Left hindlimb (tissue), 1 donor: ENCODE data around the gene TMEM150B.
A peak's percentile ranks its signal among the peaks of the same experiment; 100 is the strongest.

Experiments used
- DNase-seq: peaks from one replicate; pipeline ENCODE4 v3.0.0-alpha.2; 2018

Gene TMEM150B

DNA sequence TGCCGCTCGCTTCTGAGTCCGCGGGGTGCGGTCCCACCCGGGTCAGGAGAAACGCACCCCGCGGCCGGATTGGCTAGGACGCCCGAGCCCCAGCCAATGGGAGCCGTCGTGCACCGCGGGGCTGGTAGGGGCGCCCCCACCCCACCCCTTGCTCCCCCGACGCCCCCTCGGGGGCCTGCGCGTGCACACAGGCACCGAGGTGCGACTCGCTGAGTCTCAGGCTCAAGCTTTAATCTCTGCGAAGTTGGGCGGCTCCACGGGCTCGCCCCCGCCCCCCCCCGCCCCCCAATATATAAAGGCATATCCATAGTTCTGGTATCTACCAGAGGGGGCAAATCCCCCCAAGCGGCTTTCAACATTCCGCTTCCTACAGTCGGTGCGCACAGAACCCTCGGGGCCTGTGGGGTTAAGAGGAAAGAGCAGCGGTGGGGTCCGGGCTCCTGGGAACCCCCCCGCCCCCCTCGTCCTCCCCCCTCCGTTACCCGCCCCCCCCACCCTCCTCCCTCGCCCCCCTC, 29.6 kb upstream of the TMEM150B start, which contains the start of gene COX6B2:
Gene COX6B2, minus strand, starts transcription at position 22 of the 515 bp plus-strand sequence. CDS start 198 bp downstream, outside the sequence.
- DNase-seq = no peak

- no peak for DNase-seq
Measured at GRCh38 chr19:55353803-55354697, 28.9 kb upstream of the TMEM150B start.

- DNase-seq = no peak
Measured at GRCh38 chr19:55353356-55353802, 28.2 kb upstream of the TMEM150B start.

GRCh38 chr19:55352549-55353145, 27.5 kb upstream of the TMEM150B start:
- DNase-seq = no peak

- no peak for DNase-seq
Measured at GRCh38 chr19:55352040-55352439, 26.9 kb upstream of the TMEM150B start.

DNA sequence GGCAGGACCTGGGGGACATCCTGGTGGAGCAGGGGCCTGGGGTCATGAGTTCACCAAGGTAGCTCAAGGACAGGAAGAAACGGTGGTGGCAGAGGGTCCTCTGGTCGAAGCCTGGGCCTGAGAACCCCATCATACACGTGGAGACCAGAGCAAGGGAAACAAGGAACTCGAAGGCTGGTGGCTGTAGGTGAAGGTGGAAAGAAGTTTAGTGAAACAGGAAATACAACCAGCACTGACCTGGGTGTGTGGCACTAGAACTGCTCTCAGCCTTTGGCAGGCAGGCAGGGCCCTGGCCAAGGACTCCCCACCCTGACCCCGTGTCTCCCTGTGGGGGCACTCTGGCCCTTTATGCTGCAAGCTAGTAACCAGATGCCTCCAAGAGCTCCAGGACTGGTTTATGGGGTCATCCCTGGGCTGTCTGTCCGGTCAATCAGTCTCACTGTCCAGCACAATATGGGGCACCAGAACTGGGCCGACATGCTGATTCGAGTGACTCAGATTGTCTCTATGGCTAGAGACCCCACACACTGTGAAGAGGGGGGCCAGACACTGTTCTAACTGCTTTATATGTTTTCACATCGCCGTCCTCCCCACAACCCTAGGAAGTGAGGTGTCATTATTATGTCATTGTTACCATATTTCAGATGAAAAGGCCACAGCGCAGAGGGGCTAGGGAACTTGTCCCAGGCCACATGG, 25.6 kb upstream of the TMEM150B start:
- DNase-seq = no peak

- no peak for DNase-seq
Measured at GRCh38 chr19:55348317-55349034, 23.3 kb upstream of the TMEM150B start.

- no peak for DNase-seq
Measured at GRCh38 chr19:55347442-55348009, 22.4 kb upstream of the TMEM150B start.

DNA sequence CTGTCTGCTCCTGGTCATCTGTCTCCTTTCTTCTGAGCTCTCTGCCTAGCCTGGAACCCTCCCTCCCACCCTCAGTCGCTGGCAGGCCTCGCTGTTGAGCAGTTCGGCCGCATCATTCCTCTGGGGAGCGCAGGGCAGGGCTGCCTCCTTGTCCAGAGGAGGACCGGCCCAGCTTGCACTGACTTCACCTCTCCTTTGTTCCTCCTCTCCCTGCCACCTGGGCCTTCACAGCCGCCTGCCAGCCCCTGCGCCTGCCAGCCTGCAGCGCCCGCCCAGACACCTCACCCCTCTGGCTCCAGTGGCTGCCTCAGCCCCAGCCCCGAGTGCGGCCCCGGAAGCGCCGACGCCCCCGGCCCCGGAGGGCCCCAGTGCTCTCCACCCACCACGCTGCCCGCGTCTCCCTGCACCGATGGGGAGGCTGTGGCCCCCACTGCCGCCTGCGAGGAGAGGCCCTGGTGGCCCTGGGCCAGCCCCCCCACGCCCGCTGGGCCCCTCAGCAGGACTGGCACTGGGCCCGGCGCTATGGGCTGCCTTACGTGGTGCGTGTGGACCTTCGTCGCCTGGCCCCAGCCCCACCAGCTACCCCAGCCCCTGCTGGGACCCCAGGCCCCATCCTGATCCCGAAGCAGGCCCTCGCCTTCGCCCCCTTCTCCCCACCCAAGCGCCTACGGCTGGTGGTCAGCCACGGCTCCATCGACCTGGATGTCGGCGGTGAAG, 21.7 kb upstream of the TMEM150B start:
- no peak for DNase-seq

- DNase-seq = peak; percentile 78
Measured at GRCh38 chr19:55345818-55346724, 20.9 kb upstream of the TMEM150B start.

GRCh38 chr19:55345101-55345817, 20.1 kb upstream of the TMEM150B start:
- no peak for DNase-seq

- DNase-seq = peak; percentile 76
Measured at GRCh38 chr19:55344444-55344843, 19.3 kb upstream of the TMEM150B start.

DNA sequence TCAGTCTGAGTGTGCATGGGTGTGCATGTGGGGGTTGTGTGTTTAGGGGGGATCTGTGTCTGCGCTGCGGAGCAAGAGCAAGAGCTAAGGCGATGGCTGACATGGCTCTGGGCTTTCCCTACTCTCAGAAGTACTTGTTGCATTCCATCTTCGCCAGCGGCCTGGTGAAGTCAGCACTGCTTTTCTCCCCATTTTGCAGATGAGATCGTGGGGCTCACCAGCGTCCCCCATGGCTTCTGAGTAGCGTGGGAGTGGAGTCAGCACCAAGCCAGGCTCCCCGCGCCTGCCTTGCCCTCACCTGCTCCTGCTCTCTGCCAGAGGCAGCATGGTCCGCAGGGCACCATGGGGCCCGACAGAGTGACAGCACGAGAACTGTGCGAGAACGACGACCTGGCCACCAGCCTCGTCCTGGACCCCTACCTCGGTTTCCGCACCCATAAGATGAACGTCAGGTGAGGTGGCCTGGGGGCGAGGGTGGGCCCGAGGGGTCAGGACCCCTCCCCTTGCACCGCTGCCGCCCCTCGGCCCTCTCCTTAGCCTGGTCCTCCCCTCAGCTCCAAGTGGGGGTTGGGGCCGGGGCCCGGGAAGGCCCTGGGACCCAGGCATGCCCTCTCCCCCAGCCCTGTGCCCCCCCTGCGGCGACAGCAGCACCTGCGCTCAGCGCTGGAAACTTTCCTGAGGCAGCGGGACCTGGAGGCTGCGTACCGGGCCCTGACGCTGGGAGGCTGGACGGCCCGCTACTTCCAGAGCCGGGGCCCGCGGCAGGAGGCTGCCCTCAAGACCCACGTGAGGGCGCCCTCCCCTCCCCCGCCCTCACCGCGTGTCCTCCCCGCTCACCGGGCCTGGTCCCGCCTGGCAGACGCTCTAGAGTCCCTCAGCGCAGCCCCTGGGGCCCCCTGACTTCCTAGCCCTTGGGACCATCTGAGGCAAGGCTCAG, 16.7 kb upstream of the TMEM150B start:
- no peak for DNase-seq

GRCh38 chr19:55341171-55341588, 16.0 kb upstream of the TMEM150B start:
- peak; percentile 78 for DNase-seq

DNA sequence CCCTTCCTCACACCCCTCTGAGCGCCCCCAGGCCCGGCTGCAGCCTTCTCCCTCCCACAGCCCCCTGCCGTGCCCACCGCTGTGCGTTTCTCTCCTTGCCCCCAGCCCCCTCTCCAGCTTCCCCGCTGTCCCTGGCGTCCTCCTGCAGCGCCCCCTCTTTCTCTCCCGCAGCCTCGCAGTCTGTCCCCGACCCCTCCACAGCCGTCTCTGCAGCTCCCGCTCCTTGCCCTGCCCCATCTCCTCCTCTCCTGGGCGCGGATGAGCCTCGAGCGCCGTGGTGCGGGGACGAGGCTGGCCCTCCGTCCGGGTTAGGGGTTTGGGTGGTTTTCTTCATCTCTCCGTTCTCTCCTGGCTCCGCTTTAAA, 15.6 kb upstream of the TMEM150B start:
- no peak for DNase-seq

GRCh38 chr19:55339889-55340783, 15.0 kb upstream of the TMEM150B start:
- peak; percentile 63 for DNase-seq

DNA sequence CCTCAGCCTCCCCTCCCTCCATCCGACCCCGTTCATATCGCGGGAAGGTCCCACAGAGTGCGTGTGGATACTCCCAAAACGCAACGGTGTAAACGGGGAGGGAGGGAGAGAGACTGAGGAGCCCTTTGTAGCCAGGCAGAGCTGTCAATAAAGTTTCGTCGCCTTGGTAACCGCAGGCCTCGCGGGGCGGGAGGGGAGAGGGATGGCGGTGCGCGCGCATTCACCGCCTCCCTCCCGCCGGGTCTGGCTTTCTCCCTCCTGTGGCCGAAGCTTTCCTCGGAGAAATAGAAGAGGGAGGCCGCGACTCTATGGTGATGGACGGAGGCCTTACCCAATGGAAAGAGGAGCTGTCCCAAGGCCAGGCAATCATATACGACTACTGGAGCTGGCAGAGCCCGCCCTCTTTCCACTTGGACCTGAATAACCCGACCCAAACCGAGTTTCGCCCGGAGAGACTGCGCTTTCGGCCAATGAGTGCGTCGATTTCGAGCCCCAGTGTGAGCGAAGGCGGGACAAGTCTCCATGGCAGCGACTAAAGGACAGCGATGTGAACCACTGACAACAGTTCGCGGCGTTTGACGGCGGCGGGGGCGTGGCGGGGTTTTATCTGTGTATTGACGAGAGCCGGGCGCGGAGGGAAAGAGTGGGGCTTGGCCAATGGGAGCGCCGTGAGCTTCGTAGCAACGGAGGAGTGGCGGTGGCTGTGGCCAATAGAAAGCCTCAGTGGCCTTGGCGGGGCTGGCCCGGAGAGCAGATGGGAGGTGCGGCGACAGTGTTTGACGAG, 14.2 kb upstream of the TMEM150B start, which contains the start of gene KMT5C:
Gene KMT5C, plus strand, starts transcription at position 772 of the 784 bp plus-strand sequence. CDS start 2,061 bp downstream, outside the sequence.
- peak; percentile 100 for DNase-seq
